CD14-positive monocyte (primary cell): Measurements from ENCODE around the gene TMEM200B. TPM values are rescaled to one million over a fixed set of nuclear protein-coding genes. Genes with fewer than 3 reads are reported as not detected.

ENCODE experiments used
- DNase-seq, 3 donors: peaks; one replicate each; pipeline ENCODE4 v3.0.0-alpha.2; 2011 to 2022
- H2AFZ ChIP-seq: 2 replicates; pipeline ENCODE4 v1.6.0; 2012; ENCODE audit warnings: mild to moderate bottlenecking, low read depth, low read length, inconsistent platforms; ENCODE audit not compliant: insufficient read depth, poor library complexity, severe bottlenecking
- H3K27ac ChIP-seq, 2 donors: 1 replicate in 1 of 2; 2 replicates in 1 of 2; pipeline ENCODE4 v1.5.1; 2012 to 2013; ENCODE audit warnings: low read length in 2 of 2, control low read depth in 1 of 2, inconsistent platforms in 1 of 2, low read depth in 1 of 2, mild to moderate bottlenecking in 1 of 2
- H3K27me3 ChIP-seq, 2 donors: one replicate each; pipeline versions ENCODE4 v1.6.0 to v1.6.1; 2011 to 2013; ENCODE audit warnings: low read length in 2 of 2; ENCODE audit not compliant: control insufficient read depth in 2 of 2, insufficient read depth in 2 of 2
- H3K36me3 ChIP-seq, 2 donors: replicated peaks in 1 of 2; 1 replicate in 1 of 2; 2 replicates in 1 of 2; pipeline versions ENCODE4 v1.5.1 to v1.6.1; 2012 to 2013; ENCODE audit warnings: low read length in 2 of 2, control low read depth in 1 of 2, inconsistent platforms in 1 of 2, mild to moderate bottlenecking in 1 of 2; ENCODE audit not compliant: insufficient read depth in 2 of 2, control insufficient read depth in 1 of 2
- H3K4me1 ChIP-seq, 2 donors: 1 replicate in 1 of 2; 2 replicates in 1 of 2; pipeline versions ENCODE4 v1.5.1 to v1.6.1; 2012 to 2013; ENCODE audit warnings: low read length in 2 of 2, control low read depth in 1 of 2, inconsistent platforms in 1 of 2, mild to moderate bottlenecking in 1 of 2, moderate library complexity in 1 of 2; ENCODE audit not compliant: insufficient read depth in 2 of 2, control insufficient read depth in 1 of 2
- H3K4me2 ChIP-seq: replicated peaks from 2 replicates; pipeline ENCODE3; 2012; ENCODE audit warnings: low read length, moderate library complexity, mild to moderate bottlenecking; ENCODE audit not compliant: poor library complexity, severe bottlenecking; ENCODE audit errors: extremely low read depth
- H3K4me3 ChIP-seq, 3 experiments: fragments of 200-600 bp in 1 of 3; sonication (generic) in 1 of 3; replicated peaks in 1 of 3; 1 replicate in 2 of 3; 2 replicates in 1 of 3; pipeline ENCODE4 v1.5.1; 2011 to 2013; ENCODE audit warnings: low read length in 3 of 3, mild to moderate bottlenecking in 3 of 3, control low read depth in 2 of 3, low read depth in 2 of 3, inconsistent platforms in 1 of 3, moderate library complexity in 1 of 3
- H3K79me2 ChIP-seq: 2 replicates; pipeline ENCODE4 v1.6.0; 2012; ENCODE audit warnings: mild to moderate bottlenecking, control low read depth, inconsistent platforms, low read length, moderate library complexity; ENCODE audit not compliant: insufficient read depth
- H3K9ac ChIP-seq: 2 replicates; pipeline ENCODE4 v1.6.0; 2017; ENCODE audit warnings: low read length, mild to moderate bottlenecking; ENCODE audit not compliant: insufficient read depth, poor library complexity, severe bottlenecking
- H3K9me3 ChIP-seq, 2 donors: replicated peaks in 1 of 2; 1 replicate in 1 of 2; 2 replicates in 1 of 2; pipeline versions ENCODE4 v1.5.1 to v1.6.1; 2012 to 2013; ENCODE audit warnings: low read length in 2 of 2, control low read depth in 1 of 2; ENCODE audit not compliant: control insufficient read depth in 1 of 2, insufficient read depth in 1 of 2
- H4K20me1 ChIP-seq: 2 replicates; pipeline ENCODE4 v1.6.0; 2012; ENCODE audit warnings: mild to moderate bottlenecking, low read length, control low read depth, moderate library complexity; ENCODE audit not compliant: insufficient read depth
- H3K27ac Mint-ChIP-seq, 7 donors: one replicate each; pipeline ENCODE4 v1.8.0; 2020; ENCODE audit warnings: mild to moderate bottlenecking in 7 of 7, mixed read lengths in 7 of 7, moderate library complexity in 6 of 7, inconsistent platforms in 2 of 7
- H3K27me3 Mint-ChIP-seq, 3 donors: one replicate each; pipeline ENCODE4 v1.8.0; 2021 to 2022; ENCODE audit warnings: low read depth in 3 of 3, mild to moderate bottlenecking in 3 of 3, mixed read lengths in 3 of 3, moderate library complexity in 3 of 3, inconsistent platforms in 1 of 3
- H3K36me3 Mint-ChIP-seq, 2 donors: one replicate each; pipeline ENCODE4 v1.8.0; 2020; ENCODE audit warnings: mixed read lengths in 2 of 2, inconsistent platforms in 1 of 2, mild to moderate bottlenecking in 1 of 2
- H3K4me1 Mint-ChIP-seq: one replicate; pipeline ENCODE4 v1.8.0; 2020; ENCODE audit warnings: mild to moderate bottlenecking, mixed read lengths
- H3K4me3 Mint-ChIP-seq, 2 donors: one replicate each; pipeline ENCODE4 v1.8.0; 2020; ENCODE audit warnings: mild to moderate bottlenecking in 2 of 2, mixed read lengths in 2 of 2, moderate library complexity in 1 of 2
- H3K9me3 Mint-ChIP-seq, 7 donors: one replicate each; pipeline ENCODE4 v1.8.0; 2020 to 2022; ENCODE audit warnings: mixed read lengths in 7 of 7, mild to moderate bottlenecking in 6 of 7, moderate library complexity in 6 of 7, inconsistent platforms in 2 of 7
- CTCF ChIP-seq: fragments of 200-600 bp; IDR thresholded peaks from one replicate; pipeline ENCODE4 v1.8.0; 2022; ENCODE audit warnings: antibody characterized with exemption, mild to moderate bottlenecking
- WGBS: methylation state at CpG from one replicate; pipeline ENCODE4 v1.1.5; 2013; ENCODE audit warnings: missing lambda C conversion rate; ENCODE audit not compliant: insufficient coverage; 5-methylcytosine and 5-hydroxymethylcytosine counted together
- intact Hi-C, 2 donors: fragments of 100-400 bp; cut with micrococcal nuclease; formaldehyde crosslinking; loops; one replicate each; pipeline versions ENCODE4 v1.15.0 to v1.15.1; 2023
- polyA plus RNA-seq, 3 donors: library from polyadenylated mRNA; depleted of rRNA in 1 of 3; unstranded in 2 of 3; stranded (reverse) in 1 of 3; fragments of 300-500 nt in 2 of 3; fragments of >200 nt in 1 of 3; fragmentation: Illumina TruSeq in 2 of 3; gene quantifications; 1 replicate in 2 of 3; 2 replicates in 1 of 3; pipeline ENCODE4 v1.2.3, GENCODE V29; 2012 to 2021

Gene TMEM200B
- polyA plus RNA-seq, 3 donors, result not detected

GRCh38 chr1:29099286-29099685, 24.4 kb downstream of the TMEM200B start:
- Mint-ChIP-seq H3K27me3 (no peaks in the 10 kb centered on the region), H3K36me3 (peaks cover 47 to 55% of the 10 kb centered on the region in 2 donors), H3K4me1 (no peaks in the 10 kb centered on the region), H3K4me3 (no peak overlapping the region), H3K27ac (peak overlapping the region in 1 of 7 donors; percentile 37), H3K9me3 (no peaks in the 10 kb centered on the region)
- H4K20me1 ChIP-seq, result no peaks in the 10 kb centered on the region
- no peak overlapping the region for H3K4me3 ChIP-seq
- H3K27me3 ChIP-seq, result no peaks in the 10 kb centered on the region
- 100% methylated on average over 2 of the region's 4 CpGs for WGBS
- DNase-seq, result no peak
- H3K9me3 ChIP-seq, result no peaks in the 10 kb centered on the region
- H3K4me2 ChIP-seq, result no peak overlapping the region
- no peak overlapping the region for H2AFZ ChIP-seq
- H3K79me2 ChIP-seq, result no peaks in the 10 kb centered on the region
- TF ChIP-seq CTCF, result no peak
- no peak overlapping the region for H3K27ac ChIP-seq
- no peak overlapping the region for H3K9ac ChIP-seq
- intact Hi-C loops, result no loop called here
- peaks cover 34 to 58% of the 10 kb centered on the region in 2 donors for H3K36me3 ChIP-seq
- H3K4me1 ChIP-seq, result no peaks in the 10 kb centered on the region

DNA sequence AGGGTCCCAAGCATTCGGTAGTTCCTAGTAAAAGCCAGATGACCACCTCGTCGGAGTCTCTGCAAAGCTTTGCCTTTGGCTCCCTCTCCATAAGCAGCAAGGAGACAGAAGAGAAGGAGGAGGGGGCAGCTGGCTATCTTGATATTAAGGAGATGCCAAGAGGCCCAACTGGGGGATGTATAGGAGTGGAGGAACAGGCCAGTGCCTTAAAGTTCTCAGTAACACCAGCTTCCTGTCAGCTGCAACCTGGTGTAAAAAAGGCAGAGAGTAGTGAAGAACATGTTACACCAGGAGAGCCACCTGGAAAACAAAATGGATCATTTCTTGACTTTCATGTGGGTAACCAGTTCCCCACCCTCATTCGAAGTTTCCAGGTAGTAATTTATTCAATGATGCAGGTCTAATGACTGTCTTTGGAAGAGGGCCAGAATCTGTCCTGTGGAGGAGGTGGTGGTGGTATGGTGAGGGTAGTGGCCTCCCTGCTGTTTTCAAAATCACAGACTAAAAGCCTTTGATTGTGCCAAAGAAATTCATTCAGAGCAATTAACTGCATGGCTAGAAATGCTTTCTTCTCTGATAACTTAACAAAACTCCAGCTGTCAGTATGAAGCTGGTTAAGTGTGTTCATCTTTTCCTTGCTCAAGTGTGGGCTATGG, 27.3 kb downstream of the TMEM200B start:
- Histone ChIP-seq H3K4me1 (no peaks in the 10 kb centered on the region), H3K27me3 (no peaks in the 10 kb centered on the region), H4K20me1 (no peaks in the 10 kb centered on the region), H3K9ac (no peak overlapping the region), H3K27ac (no peak overlapping the region), H3K79me2 (no peaks in the 10 kb centered on the region), H3K4me3 (no peak overlapping the region), H3K4me2 (no peak overlapping the region), H3K9me3 (no peaks in the 10 kb centered on the region), H2AFZ (no peak overlapping the region), H3K36me3 (peaks cover 33 to 70% of the 10 kb centered on the region in 2 donors)
- DNase-seq, result no peak
- intact Hi-C loops, result no loop called here
- WGBS, result 80% methylated on average over 1 of the region's 4 CpGs
- TF ChIP-seq CTCF, result no peak
- Mint-ChIP-seq H3K27me3 (no peaks in the 10 kb centered on the region), H3K4me1 (no peaks in the 10 kb centered on the region), H3K4me3 (no peak overlapping the region), H3K9me3 (peaks cover 0 to 3% (median 0%) of the 10 kb centered on the region in 7 donors), H3K36me3 (peaks cover 55 to 67% of the 10 kb centered on the region in 2 donors), H3K27ac (no peak overlapping the region)
